Neural progenitor cell (in vitro differentiated cells): ENCODE results near the gene SLC25A43.

Experiments used
- CTCF ChIP-seq: fragments of 200-600 bp; sonication (generic); IDR thresholded peaks from 2 replicates; pipeline ENCODE4 v1.5.1; 2017; ENCODE audit warnings: antibody characterized with exemption, mild to moderate bottlenecking
- EZH2 ChIP-seq: fragments of 200-600 bp; sonication (generic); IDR thresholded peaks from 2 replicates; pipeline ENCODE4 v1.6.1; 2017; ENCODE audit warnings: antibody characterized with exemption, mild to moderate bottlenecking, moderate library complexity
- EZH2phosphoT487 ChIP-seq: fragments of 200-600 bp; sonication (generic); IDR thresholded peaks from 2 replicates; pipeline ENCODE4 v1.6.1; 2017; ENCODE audit warnings: antibody characterized with exemption

GRCh38 chrX:119429471-119429870 lies 30.3 kb downstream of the SLC25A43 start:
- TF ChIP-seq CTCF (no peak), EZH2 (no peak), EZH2phosphoT487 (no peak)
